Effector CD4-positive, alpha-beta T cell (primary cell): Measurements from ENCODE around the gene ATXN1.
A peak's percentile ranks its signal among the peaks of the same experiment; 100 is the strongest.
"Not testable (repeated sequence)": the region's sequence is repeated elsewhere in the genome, so short reads cannot be mapped to it uniquely, and the experiment has no call there.

Source experiments
- DNase-seq: peaks from one replicate; pipeline ENCODE4 v3.0.0-alpha.2; 2020

ATXN1 gene

DNA sequence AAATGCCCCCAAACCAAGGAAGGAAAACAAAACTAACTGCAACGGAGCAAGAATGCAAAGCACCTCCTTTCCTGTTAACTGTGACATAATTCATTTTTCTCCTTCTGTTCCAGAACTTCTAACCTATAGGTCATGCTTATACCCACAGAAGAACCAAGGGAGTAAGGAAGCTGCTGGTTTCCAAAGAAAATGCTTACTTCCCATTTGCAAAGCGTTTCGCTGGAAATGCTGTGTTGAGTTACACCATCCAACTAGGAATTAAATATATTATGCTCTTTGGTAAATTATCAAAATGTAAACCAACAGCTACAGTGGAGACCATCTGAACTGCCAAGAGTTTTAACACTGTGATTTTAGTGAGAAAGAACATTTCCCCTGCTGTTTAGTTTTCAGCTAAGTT, 42.9 kb downstream of the ATXN1 start:
- no peak for DNase-seq

DNA sequence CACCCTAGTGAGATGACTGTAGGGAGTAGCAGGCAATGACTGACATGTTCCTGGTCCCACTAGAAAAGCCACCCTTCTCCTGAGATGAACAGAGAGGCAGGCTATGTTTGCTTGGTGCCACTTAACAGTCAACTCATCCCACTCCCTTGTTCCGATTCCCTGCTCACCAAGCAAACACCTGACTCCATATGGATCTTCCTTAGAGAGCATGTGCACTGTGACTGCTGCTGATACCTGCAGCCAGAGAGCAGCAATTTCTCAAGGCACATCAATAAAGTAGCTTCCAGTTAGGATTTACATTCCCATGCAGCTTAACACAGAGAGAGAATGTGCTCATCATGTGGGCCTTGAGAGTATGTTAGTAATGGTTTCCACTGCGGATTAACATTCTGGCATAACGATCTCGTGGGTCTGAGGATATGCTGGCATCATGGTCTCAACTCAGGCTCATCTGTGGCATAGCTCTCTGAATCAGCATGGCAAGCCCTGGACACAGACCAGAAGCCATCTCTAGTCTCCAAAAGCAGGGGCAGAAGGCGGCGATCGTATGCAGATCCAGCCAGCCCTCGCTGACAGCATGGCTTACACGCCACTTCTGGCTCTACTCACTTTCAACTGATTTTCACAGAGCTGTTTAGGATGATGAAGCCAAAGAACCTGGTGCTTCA, 43.9 kb downstream of the ATXN1 start:
- DNase-seq: no peak

DNA sequence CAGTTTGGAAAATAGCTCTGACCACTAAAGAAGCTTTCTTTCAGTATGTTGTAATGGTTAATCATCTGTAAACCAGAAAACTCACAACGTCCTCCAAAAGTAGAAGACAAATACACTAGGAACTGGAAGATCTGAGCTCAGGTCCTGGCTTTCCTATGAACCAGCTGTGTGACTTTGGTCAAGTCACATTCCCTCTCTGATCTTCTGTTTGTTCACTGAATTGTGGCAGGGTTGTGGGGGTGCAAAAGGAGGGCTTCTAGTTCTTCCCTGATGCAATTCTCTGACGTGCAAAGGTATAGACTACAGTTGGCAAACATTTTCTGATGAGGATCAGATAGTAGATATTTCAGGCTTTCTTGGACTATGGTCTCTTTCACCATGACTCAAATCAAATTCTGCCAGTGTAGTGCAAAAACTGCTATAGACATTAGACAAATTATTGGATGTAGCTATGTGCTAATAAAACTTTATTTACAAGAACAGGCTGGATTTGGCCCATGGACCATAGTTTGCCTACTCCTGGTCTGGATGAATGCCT, 44.9 kb downstream of the ATXN1 start:
- DNase-seq: no peak

DNA sequence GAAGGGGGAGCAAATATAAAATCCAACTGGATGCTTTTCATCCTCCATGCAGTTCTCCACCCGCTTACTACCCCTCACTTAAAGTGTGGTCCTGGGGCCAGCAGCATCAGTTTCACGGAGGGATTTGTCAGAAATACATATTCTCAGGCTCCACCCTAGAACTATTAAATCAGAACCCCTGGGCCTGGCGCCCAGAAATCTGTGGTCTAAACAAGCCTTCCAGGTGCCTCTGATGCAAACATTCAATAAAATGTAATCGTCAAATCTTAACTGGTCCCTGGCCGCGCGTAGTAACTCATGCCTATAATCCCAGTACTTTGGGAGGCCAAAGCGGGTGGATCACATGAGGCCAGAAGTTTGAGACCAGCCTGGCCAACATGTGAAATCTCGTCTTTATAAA, 47.7 kb downstream of the ATXN1 start:
- DNase-seq: no peak

DNA sequence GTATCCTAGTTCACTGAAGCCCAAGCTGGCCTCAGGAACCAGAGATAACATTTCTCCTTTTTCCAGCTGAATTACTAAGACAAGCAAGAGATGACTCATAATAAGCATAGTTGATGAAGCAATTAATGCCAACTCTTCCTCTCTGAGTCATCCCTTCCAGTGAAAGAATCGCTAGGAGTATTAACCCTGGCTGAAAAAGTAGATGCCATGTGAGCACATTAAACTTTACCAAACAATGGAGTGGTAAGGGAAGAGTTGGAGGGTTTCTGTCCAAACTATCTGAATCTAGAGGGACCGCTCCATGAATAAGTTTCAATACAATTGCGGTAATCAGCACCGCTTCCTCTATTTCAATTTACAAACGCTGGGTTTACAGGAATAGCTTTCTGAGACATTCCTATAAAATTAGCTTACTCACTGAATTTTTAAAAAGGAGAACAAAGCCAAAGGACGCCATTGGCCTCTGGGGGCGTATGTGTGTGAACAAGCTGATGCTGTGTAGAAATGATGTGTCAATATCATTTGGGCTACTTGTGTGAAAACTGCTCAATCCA, 48.3 kb downstream of the ATXN1 start:
- no peak for DNase-seq

DNA sequence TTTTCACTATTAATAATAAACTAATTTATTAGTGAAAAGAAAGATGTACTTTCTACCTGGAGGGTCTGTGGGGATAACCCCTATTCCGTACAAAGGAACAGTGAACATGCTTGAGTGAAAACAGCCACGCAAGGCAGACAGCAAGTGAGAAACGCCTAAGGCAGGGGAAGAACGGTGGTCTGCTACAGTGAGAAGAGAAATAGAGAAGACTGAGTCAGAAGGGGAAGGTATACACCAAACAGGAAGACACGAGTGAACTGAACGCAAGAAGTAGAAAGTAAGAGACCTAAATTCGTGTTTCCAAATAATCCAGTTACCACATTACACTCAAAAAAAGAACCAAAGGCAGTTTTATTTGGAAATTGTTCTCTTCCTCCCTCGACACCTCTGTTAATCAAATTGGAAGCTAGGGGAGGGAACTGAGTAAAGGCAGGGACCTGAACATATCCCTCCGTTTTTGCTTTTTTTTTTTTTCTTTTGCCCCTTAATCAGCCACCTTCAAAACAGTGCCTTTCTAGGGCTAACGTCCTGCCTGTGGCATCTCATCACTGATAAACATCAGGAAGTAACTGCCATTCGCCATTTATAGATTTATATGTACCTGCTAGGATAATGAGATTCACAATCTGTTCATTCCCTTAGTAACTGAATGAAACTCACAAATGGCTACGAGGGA, 48.9 kb downstream of the ATXN1 start:
- peak; percentile 24 for DNase-seq

DNA sequence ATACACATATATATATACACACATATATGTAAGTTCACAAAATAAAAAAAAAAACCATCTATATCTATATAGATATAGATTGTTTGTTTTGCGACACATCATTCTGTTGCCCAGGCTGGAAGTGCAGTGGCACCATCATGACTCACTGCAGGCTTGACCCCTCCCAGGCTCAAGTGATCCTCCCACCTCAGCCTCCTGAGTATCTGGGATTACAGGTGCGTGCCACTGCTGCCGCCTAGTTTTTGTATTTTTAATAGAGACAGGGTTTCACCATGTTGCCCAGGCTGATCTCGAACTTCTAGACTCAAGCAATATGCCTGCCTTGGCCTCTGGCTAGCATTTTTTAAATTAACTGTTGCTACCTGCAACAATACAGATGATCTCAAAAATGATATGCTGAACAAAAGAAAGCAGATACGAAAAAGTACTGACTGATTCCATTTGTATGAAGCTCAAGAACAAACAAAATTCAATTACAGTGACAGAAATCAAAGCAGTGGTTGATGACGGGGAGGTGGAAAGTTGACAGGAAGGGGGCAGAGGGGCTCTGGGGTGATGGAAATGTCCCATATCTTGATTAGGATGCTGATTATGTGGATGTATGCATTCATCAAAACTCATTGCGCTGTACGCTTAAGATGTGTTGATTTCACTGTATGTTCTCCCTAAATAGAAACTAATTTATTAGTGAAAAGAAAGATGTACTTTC, 49.6 kb downstream of the ATXN1 start:
- DNase-seq: peak; percentile 43

DNA sequence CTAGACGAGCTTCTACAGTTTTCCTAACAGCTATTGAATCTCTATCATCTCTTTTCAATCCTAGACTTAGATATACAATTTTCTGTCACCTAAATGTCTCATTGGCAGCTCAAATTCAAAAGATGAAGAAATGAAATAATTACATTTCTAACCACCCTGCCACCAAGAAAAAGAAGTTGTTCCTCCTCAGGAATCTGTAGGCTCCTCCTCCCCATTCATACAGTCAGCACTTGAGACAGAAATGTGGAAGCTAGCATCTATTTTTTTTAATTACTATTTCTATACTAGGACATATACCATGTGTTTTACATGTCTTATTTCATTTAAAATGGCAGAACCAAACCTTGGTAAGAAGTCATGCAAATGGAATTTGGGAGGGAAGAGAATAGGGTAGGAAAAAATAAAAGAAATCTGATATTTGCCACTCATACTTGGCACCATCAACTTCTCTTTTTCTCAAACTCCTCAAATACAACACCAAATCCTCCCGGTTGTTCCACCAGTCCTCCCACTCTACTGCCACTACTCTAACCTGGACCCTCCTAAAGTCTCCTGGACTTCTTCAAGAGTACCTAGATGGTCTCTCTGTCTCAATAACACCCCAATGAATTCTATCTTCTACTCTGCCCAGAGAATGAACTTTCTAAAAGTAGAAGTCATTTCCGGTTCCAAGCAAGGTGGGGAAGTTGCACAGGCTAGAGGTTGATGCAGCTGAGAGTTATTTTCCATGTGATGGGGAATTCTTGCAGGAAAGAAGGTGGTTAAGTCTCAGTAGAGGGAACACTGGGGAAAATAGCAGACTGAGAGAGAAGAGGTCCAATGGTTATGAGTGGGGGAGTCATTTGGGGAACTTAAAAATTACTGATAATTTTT, 54.1 kb downstream of the ATXN1 start:
- DNase-seq: no peak

DNA sequence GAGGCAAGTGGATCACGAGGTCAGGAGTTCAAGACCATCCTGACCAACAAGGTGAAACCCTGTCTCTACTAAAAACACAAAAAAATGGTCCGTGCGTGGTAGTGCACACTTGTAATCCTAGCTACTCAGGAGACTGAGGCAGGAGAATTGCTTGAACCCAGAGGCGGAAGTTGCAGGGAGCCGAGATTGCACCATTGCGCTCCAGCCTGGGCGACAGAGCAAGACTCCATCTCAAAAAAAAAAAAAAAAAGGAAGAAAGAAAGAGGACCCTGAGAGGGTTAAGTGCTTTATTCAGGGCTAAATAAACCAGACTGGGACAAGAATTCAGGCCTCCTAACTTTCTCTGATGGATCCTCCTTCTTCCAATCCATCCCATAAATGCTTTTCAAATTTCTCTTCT, 54.8 kb downstream of the ATXN1 start:
- DNase-seq: not testable (repeated sequence)

DNA sequence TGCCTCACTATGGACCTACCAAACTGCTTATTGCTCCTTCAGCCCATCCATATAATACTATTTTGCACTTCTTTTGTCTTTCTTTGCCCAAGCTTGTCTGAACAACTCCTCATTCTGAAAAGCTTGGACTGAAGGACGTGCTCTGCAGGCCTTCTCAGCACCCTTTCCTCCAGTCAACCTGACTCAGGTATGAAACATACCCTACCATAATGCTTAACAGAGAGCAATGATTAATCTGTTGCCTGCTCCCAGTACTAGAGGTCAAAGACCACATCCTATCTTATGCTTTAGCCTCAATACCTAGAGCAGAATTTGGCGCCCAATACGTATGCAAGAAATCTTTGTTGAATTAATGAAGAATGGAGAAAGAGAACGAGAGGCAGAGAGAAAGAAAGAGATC, 55.2 kb downstream of the ATXN1 start:
- DNase-seq: no peak

DNA sequence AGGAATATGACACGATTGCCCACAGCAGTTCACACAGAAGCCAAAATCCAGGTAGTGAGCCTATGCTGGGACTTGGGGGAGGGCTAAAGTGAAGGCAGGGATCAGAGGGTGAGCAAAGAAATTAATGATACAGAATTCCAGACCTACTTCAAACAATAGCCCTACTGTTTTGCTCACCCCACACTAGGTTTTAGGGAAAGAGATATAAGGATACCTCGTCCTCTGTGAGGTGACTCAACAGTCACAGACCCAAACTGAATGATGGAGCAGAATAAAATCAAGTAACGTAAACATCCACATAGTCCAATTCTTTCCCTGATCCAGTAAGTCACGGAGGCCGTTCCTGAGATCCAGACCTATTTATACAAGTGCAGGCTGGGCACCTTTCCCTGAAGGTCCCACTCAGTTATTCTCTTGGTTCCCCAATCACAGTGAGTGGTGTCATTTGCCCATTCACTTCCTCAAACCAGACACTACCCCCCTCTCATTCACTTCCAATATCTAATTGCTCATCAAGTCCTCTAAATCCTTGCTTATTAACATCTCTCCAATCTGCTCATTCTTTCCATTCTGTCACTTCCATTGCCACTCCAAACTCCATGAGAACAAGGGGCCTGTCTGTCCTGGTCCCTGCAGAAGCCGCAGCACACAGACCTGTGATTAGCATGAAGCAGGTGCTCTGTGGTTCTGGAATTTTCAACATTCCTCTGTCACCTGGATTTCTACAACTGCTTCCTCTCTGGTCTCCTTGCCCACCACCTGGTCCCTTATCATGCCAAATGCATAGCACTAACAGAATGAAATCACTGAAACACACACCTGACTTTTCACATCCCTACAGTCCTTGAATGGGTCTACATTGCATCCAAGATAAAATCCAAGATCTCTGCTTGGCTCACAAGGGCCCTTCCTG, 55.9 kb downstream of the ATXN1 start:
- no peak for DNase-seq

DNA sequence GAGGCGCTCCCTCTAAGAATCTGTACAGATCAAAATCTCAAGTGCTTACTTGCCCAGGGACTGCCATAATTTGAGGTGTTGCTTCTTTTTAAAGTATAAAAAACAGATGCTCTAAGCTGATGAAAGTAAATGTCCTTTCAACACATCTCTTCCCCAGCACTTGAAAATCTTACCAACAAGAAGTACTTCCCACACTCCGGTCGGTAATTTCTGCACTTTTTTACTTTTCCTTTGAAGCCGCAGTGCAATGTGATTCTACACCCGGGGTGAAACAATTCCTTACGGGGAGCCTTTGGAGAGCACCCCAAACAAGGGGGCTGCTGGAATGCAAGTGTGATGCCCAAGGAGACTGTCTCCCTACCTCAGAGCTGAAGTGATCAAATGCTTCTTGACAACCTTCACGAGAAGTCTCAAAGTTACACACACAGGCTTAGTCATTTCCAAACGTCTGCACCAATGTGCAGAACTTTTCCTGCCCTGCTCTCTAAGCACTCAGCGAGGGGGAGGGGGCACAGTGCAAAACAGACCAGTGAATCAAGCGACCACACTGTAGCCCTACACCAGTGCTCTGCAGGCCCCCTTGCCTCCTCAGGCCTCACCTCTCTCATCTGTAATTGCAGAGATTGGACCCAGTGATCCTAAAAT, 56.7 kb downstream of the ATXN1 start:
- DNase-seq: peak; percentile 29

DNA sequence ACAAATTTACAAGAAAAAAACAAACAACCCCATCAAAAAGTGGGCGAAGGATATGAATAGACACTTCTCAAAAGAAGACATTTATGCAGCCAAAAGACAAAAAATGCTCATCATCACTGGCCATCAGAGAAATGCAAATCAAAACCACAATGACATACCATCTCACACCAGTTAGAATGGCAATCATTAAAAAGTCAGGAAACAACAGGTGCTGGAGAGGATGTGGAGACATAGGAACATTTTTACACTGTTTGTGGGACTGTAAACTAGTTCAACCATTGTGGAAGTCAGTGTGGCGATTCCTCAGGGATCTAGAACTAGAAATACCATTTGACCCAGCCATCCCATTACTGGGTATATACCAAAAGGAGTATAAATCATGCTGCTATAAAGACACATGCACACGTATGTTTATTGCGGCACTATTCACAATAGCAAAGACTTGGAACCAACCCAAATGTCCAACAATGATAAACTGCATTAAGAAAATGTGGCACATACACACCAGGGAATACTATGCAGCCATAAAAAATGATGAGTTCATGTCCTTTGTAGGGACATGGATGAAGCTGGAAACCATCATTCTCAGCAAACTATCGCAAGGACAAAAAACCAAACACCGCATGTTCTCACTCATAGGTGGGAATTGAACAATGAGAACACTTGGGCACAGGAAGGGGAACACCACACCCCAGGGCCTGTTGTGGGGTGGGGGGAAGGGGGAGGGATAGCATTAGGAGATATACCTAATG, 58.5 kb downstream of the ATXN1 start:
- DNase-seq: not testable (repeated sequence)

DNA sequence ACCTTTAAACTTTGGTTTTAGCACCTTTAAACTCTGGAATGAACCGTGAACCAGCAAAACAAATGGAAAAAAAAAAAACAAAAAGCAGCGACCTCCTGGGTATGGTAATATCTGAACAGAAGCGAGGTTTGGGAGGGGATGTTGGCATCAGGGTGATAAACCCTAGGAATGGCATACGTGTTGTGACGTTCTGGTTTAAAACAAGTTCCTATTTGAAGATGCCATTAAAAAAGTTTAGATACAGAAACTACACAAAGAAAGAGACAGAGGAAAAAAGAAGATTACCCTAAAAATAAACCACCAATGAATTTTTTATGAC, 60.4 kb downstream of the ATXN1 start:
- DNase-seq: no peak

DNA sequence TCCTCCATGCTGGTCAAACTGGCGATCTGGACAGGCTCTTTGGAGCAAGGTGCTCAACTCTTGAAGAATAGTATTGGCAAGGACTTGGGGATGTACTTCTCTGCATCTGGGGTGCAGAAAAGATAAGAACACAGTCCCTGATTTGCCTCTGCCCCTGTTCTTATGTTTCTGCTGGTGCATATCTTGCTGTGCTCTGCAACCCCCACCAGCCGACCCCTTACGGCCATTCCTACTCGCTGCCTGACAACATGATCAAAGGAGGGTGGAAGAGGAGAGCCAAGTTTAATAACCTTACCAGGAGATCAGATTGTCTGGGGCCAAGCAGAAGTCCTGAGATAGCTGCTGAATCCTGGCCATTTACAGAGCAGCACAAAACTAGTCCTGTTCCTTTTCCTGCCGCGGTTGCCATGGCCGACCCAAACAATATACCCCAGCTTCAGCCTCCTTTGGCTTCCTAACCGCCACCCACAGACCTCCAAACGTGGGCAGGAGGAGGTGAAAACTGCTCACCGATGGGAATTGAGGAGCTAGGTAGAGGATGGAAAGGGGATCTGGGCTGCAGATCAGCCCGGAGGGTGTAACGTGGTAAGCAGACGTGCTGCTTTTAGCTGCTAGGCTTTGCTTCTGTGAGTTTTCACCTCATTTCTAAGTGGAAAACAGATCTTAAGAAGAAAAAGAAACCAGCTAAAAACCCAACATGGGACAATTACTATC, 60.9 kb downstream of the ATXN1 start:
- DNase-seq: no peak

DNA sequence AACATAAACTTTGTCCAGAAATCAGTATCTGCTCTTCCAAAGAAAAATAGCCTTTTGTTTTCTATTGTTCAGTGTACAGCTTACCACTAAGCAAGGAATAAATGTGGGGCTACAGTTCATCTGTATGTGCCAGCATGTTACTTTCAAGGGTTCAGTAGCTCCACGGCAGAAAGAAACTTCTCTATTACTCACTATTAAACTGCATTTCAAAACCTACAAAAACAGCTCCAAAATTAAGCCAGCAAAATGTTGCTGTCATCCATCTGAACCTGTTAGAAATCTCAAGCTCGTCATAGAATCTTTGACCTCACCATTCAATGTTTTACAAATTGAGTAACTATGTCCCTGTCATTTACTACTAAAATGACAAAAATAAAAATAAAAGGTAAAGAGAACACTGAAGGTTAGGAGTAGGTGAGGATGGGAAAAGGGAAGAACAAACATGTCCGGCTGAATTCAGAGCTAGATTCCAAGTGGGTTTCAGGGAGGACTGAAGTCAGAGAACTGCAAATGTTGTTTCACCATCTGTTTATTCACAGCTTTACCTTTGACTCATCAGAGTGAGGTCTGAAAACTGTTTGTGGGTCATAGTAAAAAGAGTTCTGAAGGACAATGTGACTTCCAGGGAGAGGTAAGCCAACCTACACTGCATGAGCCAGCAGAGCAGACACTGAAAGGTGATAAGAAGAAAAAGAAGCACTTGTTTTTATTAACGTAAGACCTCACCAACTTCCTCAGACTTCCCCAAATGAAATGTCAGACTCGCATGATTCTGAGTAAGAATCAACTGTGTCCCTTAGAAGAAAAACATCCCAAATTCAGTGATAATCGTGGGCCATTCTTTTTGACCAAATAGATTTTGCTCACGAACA, 62.0 kb downstream of the ATXN1 start:
- peak; percentile 19 for DNase-seq

DNA sequence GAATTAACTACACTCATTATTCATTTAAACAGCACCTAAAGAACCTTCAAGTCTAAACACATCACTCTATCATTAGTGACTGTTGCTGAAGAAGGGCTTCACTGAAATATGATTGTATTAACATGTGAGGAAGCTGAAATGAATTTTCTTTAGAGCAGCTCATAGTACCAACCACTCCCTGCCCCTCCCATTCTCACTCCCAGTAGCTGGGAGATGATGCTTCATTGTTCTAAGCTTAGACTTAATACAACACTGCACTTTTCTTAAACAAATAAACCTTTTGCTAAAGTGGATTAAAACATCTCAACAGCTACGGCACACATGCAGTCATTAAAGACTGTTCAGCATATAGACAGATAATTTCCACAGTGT, 63.1 kb downstream of the ATXN1 start:
- DNase-seq: no peak

DNA sequence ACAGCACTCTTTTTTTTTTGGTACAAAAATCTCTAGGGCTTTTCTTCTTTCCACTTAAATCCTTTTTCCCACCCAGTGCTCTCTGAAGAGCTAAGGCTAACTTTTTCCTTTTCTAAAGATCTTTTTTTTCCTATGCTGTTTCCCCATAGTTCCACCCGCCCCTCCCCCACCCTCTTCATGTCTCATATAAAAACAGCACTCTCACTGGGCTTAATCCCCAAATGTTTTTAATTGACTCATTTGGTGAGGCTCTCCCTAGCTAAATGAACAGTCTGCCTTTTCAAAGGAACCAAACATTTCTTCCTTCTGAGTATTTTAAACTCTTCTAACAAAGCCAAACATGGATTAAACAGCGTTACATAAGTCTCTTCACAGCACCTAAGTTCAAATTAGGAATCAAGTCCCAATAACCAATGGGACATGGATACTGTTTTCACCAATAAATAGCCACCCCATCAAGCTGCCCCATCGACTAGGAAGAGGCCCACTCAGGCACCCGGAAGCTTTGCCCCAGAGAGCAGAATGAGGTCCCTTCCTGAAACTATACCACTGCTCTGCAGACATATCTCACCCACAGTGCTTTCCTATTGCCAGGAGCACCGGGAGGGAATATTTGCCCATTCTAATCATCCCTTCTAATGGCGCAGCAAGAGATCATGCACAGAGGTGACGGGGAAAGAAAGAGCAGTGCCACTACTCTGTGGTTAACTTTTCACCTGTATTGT, 63.7 kb downstream of the ATXN1 start:
- DNase-seq: no peak
